Dermis blood vessel endothelial cell (primary cell): ENCODE results near the gene PTH2. TPM values are rescaled to one million over a fixed set of nuclear protein-coding genes. Genes with fewer than 3 reads are reported as not detected.

Source experiments
- DNase-seq: peaks from one replicate; pipeline ENCODE4 v3.0.0; 2010
- total RNA-seq: library from RNA; depleted of rRNA; stranded (reverse); fragments of >200 nt; gene quantifications from 2 replicates; pipeline ENCODE4 v1.2.3, GENCODE V29; 2014

The PTH2 gene
- total RNA-seq, 1 donor from 2014 or later: not detected

DNA sequence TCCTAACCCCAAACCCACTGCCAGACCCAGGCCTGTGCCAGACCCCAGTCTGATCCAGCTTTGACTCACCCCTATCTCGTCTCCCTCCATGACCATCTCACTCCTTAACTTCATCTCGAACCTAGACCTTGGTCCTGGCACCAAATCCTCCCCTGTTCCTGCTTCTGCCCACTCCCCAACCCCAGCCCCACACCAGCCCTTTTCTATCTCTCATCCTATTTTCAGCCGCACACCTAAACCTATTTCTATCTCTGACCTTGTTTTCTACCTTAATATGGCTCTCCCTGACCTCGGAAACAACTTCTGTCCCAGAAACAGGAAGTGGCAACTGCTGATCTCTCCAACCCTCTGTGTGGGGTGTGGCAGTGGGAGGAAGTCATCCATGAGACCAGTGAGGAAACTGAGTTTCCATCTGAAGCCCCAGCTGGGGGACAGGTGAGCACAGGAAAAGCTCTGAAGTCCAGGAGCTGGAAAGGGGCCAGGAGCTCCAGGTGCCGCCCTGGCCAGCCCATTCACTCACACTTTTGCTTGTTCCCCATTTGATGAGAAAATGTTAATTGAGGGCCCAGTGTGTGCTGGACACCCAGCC, 13.7 kb downstream of the PTH2 start:
- no peak for DNase-seq

- DNase-seq: no peak
Measured at GRCh38 chr19:49408816-49409440, 14.3 kb downstream of the PTH2 start.

- no peak for DNase-seq
Measured at GRCh38 chr19:49407482-49408015, 15.7 kb downstream of the PTH2 start.

DNA sequence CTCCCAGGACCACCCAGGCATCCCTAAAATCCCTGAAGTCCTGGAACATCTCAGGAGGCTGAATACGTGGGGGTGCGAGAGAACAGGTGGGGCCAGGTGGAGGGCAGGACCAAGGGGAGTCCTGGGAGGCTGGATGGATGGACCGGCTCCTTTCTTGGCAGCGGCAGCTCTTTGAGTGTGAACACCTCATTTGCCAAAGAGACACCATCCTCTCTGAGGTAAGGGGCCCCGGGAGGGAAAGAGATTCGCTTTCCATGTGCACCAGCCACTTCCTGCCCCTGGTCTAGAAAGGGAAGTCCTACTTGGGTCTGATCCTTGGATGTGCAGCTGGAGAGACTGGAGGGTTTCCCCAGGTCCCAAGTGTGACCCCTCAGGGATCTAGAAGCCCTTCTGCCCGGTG, 16.2 kb downstream of the PTH2 start:
- no peak for DNase-seq

DNA sequence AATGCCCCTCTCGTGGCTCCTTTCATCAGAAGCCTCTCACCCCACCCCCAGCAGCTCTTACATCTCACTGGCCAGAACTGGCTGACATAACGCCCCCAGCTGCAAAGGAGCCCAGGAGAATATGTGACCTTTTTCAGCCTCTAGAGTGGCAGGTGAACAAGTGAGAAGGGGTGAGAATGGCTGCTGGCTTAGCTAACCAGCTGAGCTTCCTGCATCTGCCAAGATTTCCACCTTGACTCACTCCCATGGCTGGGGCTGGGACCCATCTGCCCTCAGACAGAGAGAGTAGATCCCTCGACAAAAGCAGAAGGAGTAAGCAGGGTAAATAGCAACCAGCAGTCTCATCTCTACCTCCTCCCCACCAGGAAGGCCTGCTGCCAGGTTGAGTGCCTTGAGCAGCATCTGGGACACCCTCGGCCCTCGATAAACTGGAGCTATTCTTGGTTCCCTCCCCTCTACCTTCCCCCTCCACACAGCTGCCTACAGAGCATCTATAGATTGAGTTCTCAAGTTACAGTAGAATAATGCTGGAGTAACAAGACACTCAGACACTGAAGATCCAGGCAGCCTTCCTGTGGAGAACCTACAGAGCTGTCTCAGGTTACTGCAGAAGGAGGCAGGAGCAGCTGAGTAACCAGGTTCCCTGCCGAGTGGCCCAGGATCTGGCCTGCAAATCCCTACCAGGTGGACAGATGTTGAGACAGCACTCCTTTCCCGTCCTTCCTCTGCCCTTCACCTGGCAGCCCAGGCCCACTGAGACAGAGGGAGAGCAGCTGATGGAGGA, 19.6 kb downstream of the PTH2 start:
- DNase-seq: no peak

- no peak for DNase-seq
Measured at GRCh38 chr19:49400029-49400428, 23.2 kb downstream of the PTH2 start.

GRCh38 chr19:49398931-49399330, 24.3 kb downstream of the PTH2 start:
- no peak for DNase-seq

DNA sequence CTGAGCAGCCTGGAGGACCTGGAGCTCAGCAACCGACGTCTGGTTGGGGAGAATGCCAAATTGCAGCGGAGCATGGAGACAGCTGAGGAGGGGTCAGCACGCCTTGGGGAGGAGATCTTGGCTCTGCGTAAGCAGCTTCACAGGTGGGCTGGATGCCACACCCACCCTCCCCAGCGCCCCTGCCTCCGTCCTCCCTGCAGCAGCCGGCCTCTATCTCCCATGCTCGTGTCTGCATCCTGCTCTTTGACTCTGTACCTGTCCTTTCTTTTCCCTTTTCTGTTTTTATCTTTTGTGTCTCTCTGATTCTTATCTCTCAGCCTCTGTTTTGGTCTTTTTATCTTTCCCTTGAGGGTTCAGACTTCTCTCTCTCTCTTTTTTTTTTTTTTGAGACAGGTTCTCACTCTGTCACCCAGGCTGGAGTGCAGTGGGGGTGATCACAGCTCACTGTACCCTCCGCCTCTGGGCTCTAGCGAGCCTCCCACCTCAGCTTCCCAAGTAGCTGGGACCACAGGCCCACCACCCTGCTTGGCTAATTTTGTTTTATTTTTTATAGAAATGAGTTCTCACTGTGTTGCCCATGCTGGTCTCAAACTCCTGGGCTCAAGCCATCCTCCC, 25.1 kb downstream of the PTH2 start:
- no peak for DNase-seq

GRCh38 chr19:49396738-49397505, 26.3 kb downstream of the PTH2 start:
- DNase-seq: no peak

DNA sequence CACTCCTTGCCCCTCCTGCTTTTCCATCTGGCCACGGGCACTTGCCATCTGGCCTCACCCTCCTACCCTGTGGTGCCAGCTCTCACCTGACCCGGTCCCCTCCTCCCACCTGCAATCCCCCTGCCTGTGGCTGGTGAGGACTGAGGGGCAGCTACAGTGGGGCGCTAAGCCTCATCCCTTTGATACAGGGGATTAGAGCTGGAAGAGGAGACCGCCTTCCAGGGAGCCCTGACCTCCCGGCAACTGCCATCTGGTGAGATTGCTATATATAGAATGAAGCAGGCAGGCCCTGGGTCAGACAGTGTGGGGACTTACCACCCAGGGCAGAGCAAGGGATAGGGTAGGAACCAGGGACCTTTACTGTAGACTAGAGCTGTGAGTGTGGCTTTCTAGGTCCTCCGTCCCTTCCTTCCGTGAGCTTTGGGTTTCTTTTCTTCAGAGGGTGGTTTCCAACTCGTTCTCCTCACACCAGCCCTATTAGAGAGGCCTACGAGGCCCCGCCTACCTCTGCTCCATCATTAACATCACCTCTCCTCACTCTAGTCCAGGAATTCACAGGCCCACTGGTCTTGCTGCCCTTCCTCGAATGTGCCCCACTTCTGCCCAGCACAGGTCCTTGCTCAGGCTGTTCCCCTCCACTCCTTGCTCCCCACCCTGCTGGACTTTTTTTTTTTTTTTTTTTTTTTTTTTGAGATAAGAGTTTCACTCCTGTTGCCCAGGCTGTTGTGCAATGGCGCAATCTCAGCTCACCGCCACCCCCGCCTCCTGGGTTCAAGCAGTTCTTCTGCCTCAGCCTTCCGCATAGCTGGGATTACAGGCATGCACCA, 27.4 kb downstream of the PTH2 start:
- DNase-seq: no peak

GRCh38 chr19:49393881-49394280, 29.4 kb downstream of the PTH2 start:
- no peak for DNase-seq

DNA sequence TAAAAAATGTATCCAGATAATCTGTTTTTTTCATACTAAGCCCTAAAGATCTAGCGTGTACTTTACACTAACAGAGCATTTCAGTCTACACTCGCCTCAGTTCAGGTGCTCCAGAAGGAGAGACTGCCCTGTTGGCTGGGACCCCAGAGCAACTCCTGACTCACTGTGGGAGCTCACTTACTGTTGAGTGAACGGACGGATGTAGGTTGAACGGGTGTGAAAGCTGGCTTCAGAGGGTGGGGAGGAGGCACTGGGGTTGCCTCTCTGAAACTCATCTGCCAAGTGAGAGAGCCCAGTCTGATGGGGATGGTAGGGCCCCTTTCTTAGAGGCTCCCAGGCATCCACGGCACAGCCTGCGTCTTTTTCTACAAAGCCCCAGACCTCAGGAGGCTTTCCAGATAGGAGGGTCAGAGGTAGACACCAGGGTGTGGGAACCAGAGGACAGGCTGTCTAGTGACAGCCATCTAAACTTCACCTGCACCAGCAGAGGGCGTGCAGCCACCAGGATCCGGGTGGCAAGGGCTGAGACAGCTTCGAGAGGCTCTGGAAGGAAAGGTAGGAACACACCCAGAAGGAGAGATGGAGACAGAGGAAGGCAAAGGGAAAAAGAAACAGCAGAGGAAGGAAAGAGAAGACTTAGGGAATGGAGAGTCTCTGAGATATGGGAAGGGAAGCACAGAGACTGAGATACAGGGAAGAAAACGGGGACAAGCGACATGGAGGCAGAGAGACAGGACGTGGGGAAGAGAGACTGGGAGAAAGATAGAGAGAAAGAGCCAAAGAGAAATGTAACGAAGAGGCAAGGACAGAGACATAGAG, 31.5 kb downstream of the PTH2 start:
- DNase-seq: peak; percentile 81

DNA sequence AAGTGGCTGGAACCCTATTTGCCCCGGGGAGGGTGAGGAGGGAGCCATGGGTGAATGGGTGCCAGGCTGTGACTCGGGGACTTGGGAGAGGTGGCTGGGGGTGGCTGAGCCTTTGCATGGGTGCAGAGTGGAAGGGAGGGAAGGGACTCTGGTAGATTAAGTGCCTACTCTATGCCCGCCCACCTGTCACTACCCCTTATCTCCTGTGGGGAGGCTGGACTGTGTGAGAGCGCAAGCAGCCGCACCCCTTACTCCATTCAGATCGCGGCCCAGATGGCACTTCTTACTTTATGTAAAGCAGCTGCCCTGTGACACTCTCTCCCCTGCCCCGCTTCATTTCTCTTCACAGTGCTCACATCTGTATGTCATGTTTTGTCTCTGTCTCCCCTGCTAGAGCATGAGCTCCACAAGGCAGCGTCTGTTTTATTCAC, 32.3 kb downstream of the PTH2 start:
- no peak for DNase-seq

- no peak for DNase-seq
Measured at GRCh38 chr19:49390131-49390928, 32.9 kb downstream of the PTH2 start.

- DNase-seq: no peak
Measured at GRCh38 chr19:49389406-49389805, 33.8 kb downstream of the PTH2 start.

GRCh38 chr19:49387936-49388372, 35.3 kb downstream of the PTH2 start, which contains the start of gene KASH5:
Gene KASH5, plus strand, starts transcription at chr19:49388249. Its CDS starts 2,635 bp downstream, at chr19:49390884.
- DNase-seq: peak; percentile 87

DNA sequence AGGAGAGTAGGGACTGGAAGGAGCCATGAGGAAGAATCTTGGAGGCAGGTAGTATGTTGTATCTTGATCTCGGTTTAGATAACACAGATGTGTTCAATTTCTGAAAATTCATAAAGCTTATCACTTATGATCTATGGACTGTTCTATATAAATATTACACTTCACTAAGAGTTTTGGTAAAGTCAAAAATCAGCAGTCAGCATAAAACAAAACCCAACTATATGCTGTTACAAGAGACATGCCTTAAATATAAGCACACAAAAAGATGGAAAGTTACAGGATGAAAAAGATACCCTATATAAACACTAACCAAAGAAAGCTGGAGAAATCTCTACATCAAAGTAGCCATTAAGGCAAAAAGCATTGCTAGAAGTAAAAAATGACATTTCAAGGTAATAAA, 39.6 kb downstream of the PTH2 start:
- no peak for DNase-seq

DNA sequence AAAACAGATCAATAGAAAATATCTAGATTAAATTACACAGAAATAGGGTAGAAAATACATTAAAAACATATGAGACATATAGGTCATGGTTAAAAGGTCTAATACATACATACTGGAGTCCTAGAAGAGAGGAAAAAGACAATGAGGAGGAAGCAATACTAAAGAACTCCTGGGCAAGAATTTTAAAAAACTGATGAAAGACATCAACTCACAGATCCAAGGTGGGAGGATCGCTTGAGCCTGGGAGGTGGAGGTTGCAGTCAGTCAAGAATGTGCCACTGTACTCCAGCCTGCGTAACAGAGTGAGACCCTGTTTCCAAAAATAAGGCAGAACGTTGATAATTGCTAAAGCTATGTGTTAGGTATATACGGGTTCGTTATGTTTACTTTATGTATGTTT, 40.6 kb downstream of the PTH2 start:
- DNase-seq: no peak

DNA sequence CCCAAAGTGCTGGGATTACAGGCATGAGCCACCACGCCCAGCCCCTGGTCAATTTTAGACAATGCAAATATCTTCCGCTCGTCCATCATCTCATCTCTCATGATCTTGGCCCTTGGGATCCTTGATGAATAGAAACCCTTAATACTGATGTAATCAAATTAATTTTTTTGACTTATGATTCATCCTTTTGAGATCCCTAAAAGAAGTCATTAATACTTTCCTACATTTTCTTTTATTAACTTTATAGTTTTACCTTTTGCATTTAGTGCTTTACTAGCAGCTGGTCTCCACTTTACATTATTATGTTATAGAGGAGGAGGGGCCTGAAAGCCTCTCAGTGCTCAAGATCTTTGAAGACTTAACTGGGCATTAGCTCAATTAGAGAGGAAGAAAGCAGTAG, 42.9 kb downstream of the PTH2 start:
- DNase-seq: no peak

GRCh38 chr19:49378512-49378911, 44.7 kb downstream of the PTH2 start:
- no peak for DNase-seq
